ENCODE results near the gene ABCA5.
"Not testable (repeated sequence)": the region's sequence is repeated elsewhere in the genome, so short reads cannot be mapped to it uniquely, and the experiment has no call there.

The ABCA5 gene

GRCh38 chr17:69207151-69207550 is 119.8 kb downstream of the ABCA5 start:
- DNase-seq: no peak

- DNase-seq: no peak
These were observed 128.7 kb downstream of the ABCA5 start for GRCh38 chr17:69198238-69198637.

GRCh38 chr17:69196105-69196653 is 130.8 kb downstream of the ABCA5 start:
- not testable (repeated sequence) for DNase-seq
